CD14-positive monocyte (primary cell): ENCODE measurements around the gene KIZ. TPM values are rescaled to one million over a fixed set of nuclear protein-coding genes. Genes with fewer than 3 reads are reported as not detected.

Experiments used
- DNase-seq, 3 donors: peaks; one replicate each; pipeline ENCODE4 v3.0.0-alpha.2; 2011 to 2022
- H2AFZ ChIP-seq: 2 replicates; pipeline ENCODE4 v1.6.0; 2012; ENCODE audit warnings: mild to moderate bottlenecking, low read depth, low read length, inconsistent platforms; ENCODE audit not compliant: insufficient read depth, poor library complexity, severe bottlenecking
- H3K27ac ChIP-seq, 2 donors: 1 replicate in 1 of 2; 2 replicates in 1 of 2; pipeline ENCODE4 v1.5.1; 2012 to 2013; ENCODE audit warnings: low read length in 2 of 2, control low read depth in 1 of 2, inconsistent platforms in 1 of 2, low read depth in 1 of 2, mild to moderate bottlenecking in 1 of 2
- H3K27me3 ChIP-seq, 2 donors: one replicate each; pipeline versions ENCODE4 v1.6.0 to v1.6.1; 2011 to 2013; ENCODE audit warnings: low read length in 2 of 2; ENCODE audit not compliant: control insufficient read depth in 2 of 2, insufficient read depth in 2 of 2
- H3K36me3 ChIP-seq, 2 donors: replicated peaks in 1 of 2; 1 replicate in 1 of 2; 2 replicates in 1 of 2; pipeline versions ENCODE4 v1.5.1 to v1.6.1; 2012 to 2013; ENCODE audit warnings: low read length in 2 of 2, control low read depth in 1 of 2, inconsistent platforms in 1 of 2, mild to moderate bottlenecking in 1 of 2; ENCODE audit not compliant: insufficient read depth in 2 of 2, control insufficient read depth in 1 of 2
- H3K4me1 ChIP-seq, 2 donors: 1 replicate in 1 of 2; 2 replicates in 1 of 2; pipeline versions ENCODE4 v1.5.1 to v1.6.1; 2012 to 2013; ENCODE audit warnings: low read length in 2 of 2, control low read depth in 1 of 2, inconsistent platforms in 1 of 2, mild to moderate bottlenecking in 1 of 2, moderate library complexity in 1 of 2; ENCODE audit not compliant: insufficient read depth in 2 of 2, control insufficient read depth in 1 of 2
- H3K4me2 ChIP-seq: replicated peaks from 2 replicates; pipeline ENCODE3; 2012; ENCODE audit warnings: low read length, moderate library complexity, mild to moderate bottlenecking; ENCODE audit not compliant: poor library complexity, severe bottlenecking; ENCODE audit errors: extremely low read depth
- H3K4me3 ChIP-seq, 3 experiments: fragments of 200-600 bp in 1 of 3; sonication (generic) in 1 of 3; replicated peaks in 1 of 3; 1 replicate in 2 of 3; 2 replicates in 1 of 3; pipeline ENCODE4 v1.5.1; 2011 to 2013; ENCODE audit warnings: low read length in 3 of 3, mild to moderate bottlenecking in 3 of 3, control low read depth in 2 of 3, low read depth in 2 of 3, inconsistent platforms in 1 of 3, moderate library complexity in 1 of 3
- H3K79me2 ChIP-seq: 2 replicates; pipeline ENCODE4 v1.6.0; 2012; ENCODE audit warnings: mild to moderate bottlenecking, control low read depth, inconsistent platforms, low read length, moderate library complexity; ENCODE audit not compliant: insufficient read depth
- H3K9ac ChIP-seq: 2 replicates; pipeline ENCODE4 v1.6.0; 2017; ENCODE audit warnings: low read length, mild to moderate bottlenecking; ENCODE audit not compliant: insufficient read depth, poor library complexity, severe bottlenecking
- H3K9me3 ChIP-seq, 2 donors: replicated peaks in 1 of 2; 1 replicate in 1 of 2; 2 replicates in 1 of 2; pipeline versions ENCODE4 v1.5.1 to v1.6.1; 2012 to 2013; ENCODE audit warnings: low read length in 2 of 2, control low read depth in 1 of 2; ENCODE audit not compliant: control insufficient read depth in 1 of 2, insufficient read depth in 1 of 2
- H4K20me1 ChIP-seq: 2 replicates; pipeline ENCODE4 v1.6.0; 2012; ENCODE audit warnings: mild to moderate bottlenecking, low read length, control low read depth, moderate library complexity; ENCODE audit not compliant: insufficient read depth
- H3K27ac Mint-ChIP-seq, 7 donors: one replicate each; pipeline ENCODE4 v1.8.0; 2020; ENCODE audit warnings: mild to moderate bottlenecking in 7 of 7, mixed read lengths in 7 of 7, moderate library complexity in 6 of 7, inconsistent platforms in 2 of 7
- H3K27me3 Mint-ChIP-seq, 3 donors: one replicate each; pipeline ENCODE4 v1.8.0; 2021 to 2022; ENCODE audit warnings: low read depth in 3 of 3, mild to moderate bottlenecking in 3 of 3, mixed read lengths in 3 of 3, moderate library complexity in 3 of 3, inconsistent platforms in 1 of 3
- H3K36me3 Mint-ChIP-seq, 2 donors: one replicate each; pipeline ENCODE4 v1.8.0; 2020; ENCODE audit warnings: mixed read lengths in 2 of 2, inconsistent platforms in 1 of 2, mild to moderate bottlenecking in 1 of 2
- H3K4me1 Mint-ChIP-seq: one replicate; pipeline ENCODE4 v1.8.0; 2020; ENCODE audit warnings: mild to moderate bottlenecking, mixed read lengths
- H3K4me3 Mint-ChIP-seq, 2 donors: one replicate each; pipeline ENCODE4 v1.8.0; 2020; ENCODE audit warnings: mild to moderate bottlenecking in 2 of 2, mixed read lengths in 2 of 2, moderate library complexity in 1 of 2
- H3K9me3 Mint-ChIP-seq, 7 donors: one replicate each; pipeline ENCODE4 v1.8.0; 2020 to 2022; ENCODE audit warnings: mixed read lengths in 7 of 7, mild to moderate bottlenecking in 6 of 7, moderate library complexity in 6 of 7, inconsistent platforms in 2 of 7
- CTCF ChIP-seq: fragments of 200-600 bp; IDR thresholded peaks from one replicate; pipeline ENCODE4 v1.8.0; 2022; ENCODE audit warnings: antibody characterized with exemption, mild to moderate bottlenecking
- WGBS: methylation state at CpG from one replicate; pipeline ENCODE4 v1.1.5; 2013; ENCODE audit warnings: missing lambda C conversion rate; ENCODE audit not compliant: insufficient coverage; 5-methylcytosine and 5-hydroxymethylcytosine counted together
- intact Hi-C, 2 donors: fragments of 100-400 bp; cut with micrococcal nuclease; formaldehyde crosslinking; loops; one replicate each; pipeline versions ENCODE4 v1.15.0 to v1.15.1; 2023
- polyA plus RNA-seq, 3 donors: library from polyadenylated mRNA; depleted of rRNA in 1 of 3; unstranded in 2 of 3; stranded (reverse) in 1 of 3; fragments of 300-500 nt in 2 of 3; fragments of >200 nt in 1 of 3; fragmentation: Illumina TruSeq in 2 of 3; gene quantifications; 1 replicate in 2 of 3; 2 replicates in 1 of 3; pipeline ENCODE4 v1.2.3, GENCODE V29; 2012 to 2021

The KIZ gene
- polyA plus RNA-seq, 3 donors: 7.2 to 13.2 (median 10.2) TPM

GRCh38 chr20:21272679-21273078 lies 146.8 kb downstream of the KIZ start:
- no peak overlapping the region for H3K9ac ChIP-seq
- no peaks in the 10 kb centered on the region for H3K36me3 ChIP-seq
- no peak overlapping the region for H2AFZ ChIP-seq
- H3K79me2 ChIP-seq: no peaks in the 10 kb centered on the region
- Mint-ChIP-seq H3K27me3 (peaks cover 13 to 21% (median 13%) of the 10 kb centered on the region in 3 donors), H3K4me1 (no peaks in the 10 kb centered on the region), H3K4me3 (no peak overlapping the region), H3K9me3 (peaks cover 0 to 7% (median 4%) of the 10 kb centered on the region in 7 donors), H3K36me3 (no peaks in the 10 kb centered on the region), H3K27ac (no peak overlapping the region)
- H3K4me3 ChIP-seq: no peak overlapping the region
- no peaks in the 10 kb centered on the region for H3K4me1 ChIP-seq
- peaks cover 0 to 3% of the 10 kb centered on the region in 2 donors for H3K9me3 ChIP-seq
- no peaks in the 10 kb centered on the region for H3K27me3 ChIP-seq
- no peaks in the 10 kb centered on the region for H4K20me1 ChIP-seq
- H3K27ac ChIP-seq: no peak overlapping the region
- 88% methylated on average over 2 of the region's 3 CpGs for WGBS
- intact Hi-C loops: no loop called here
- no peak for DNase-seq
- TF ChIP-seq CTCF: no peak
- no peak overlapping the region for H3K4me2 ChIP-seq

- Histone ChIP-seq H3K9me3 (peaks cover 0 to 3% of the 10 kb centered on the region in 2 donors), H2AFZ (no peak overlapping the region), H3K4me2 (no peak overlapping the region), H4K20me1 (no peaks in the 10 kb centered on the region), H3K79me2 (no peaks in the 10 kb centered on the region), H3K4me1 (no peaks in the 10 kb centered on the region), H3K36me3 (no peaks in the 10 kb centered on the region), H3K4me3 (no peak overlapping the region), H3K27me3 (no peaks in the 10 kb centered on the region), H3K27ac (no peak overlapping the region), H3K9ac (no peak overlapping the region)
- peaks cover 0 to 7% (median 2%) of the 10 kb centered on the region in 7 donors for H3K9me3 Mint-ChIP-seq
- no peaks in the 10 kb centered on the region for H3K36me3 Mint-ChIP-seq
- intact Hi-C loops: no loop called here
- WGBS: 96% methylated on average over 8 of the region's 8 CpGs
- no peak overlapping the region for H3K27ac Mint-ChIP-seq
- H3K4me3 Mint-ChIP-seq: no peak overlapping the region
- peaks cover 15 to 26% (median 20%) of the 10 kb centered on the region in 3 donors for H3K27me3 Mint-ChIP-seq
- no peak for DNase-seq
- no peak for TF ChIP-seq CTCF
- H3K4me1 Mint-ChIP-seq: no peaks in the 10 kb centered on the region
Measured at GRCh38 chr20:21273755-21274386, 148.0 kb downstream of the KIZ start.
